ENCODE results near the gene BZW2.

The BZW2 gene

DNA sequence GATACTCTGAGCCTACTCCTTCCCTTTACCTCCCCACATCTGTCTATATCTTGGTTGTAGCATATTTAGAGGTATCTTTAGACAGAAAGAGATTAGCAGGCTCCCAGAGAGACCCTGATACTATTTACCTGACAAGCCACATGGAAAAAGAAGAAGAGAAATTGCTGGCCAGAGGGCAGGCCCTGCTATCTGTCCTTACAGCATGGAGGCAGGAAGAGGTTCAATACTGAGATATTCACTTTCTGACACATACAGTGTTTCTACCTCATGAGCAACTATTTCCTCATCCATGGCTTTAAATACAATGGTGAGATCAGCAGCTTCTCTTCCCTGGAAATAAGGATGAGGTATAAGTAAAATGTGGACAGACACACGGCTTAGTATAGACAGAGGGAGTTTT is 73.7 kb downstream of the BZW2 start:
- H3K79me2 ChIP-seq (ENCODE audit: control insufficient read depth, low read length), result no peaks in the 10 kb centered on the region
- H3F3A ChIP-seq (ENCODE audit: control insufficient read depth, insufficient read depth), result no peaks in the 10 kb centered on the region
- no peaks in the 10 kb centered on the region for H3K4me1 ChIP-seq (ENCODE audit: control insufficient read depth, low read length)
- H3K27me3 ChIP-seq (ENCODE audit: control insufficient read depth, low read length), result no peaks in the 10 kb centered on the region
- no peaks in the 10 kb centered on the region for H3K9me3 ChIP-seq (ENCODE audit: control insufficient read depth, insufficient read depth, low read length)
- H3K27ac ChIP-seq (ENCODE audit: low read depth, low read length), result no peak overlapping the region
- H3K36me3 ChIP-seq (ENCODE audit: control insufficient read depth, low read length), result no peaks in the 10 kb centered on the region
- H4K20me1 ChIP-seq (ENCODE audit: control insufficient read depth, insufficient read depth, low read depth, low read length), result no peaks in the 10 kb centered on the region
- no peak for TF ChIP-seq EZH2phosphoT487 (IDR thresholded peaks at IDR 0.05; ENCODE audit: borderline replicate concordance, low read length)
- TF ChIP-seq, protein P1, sequence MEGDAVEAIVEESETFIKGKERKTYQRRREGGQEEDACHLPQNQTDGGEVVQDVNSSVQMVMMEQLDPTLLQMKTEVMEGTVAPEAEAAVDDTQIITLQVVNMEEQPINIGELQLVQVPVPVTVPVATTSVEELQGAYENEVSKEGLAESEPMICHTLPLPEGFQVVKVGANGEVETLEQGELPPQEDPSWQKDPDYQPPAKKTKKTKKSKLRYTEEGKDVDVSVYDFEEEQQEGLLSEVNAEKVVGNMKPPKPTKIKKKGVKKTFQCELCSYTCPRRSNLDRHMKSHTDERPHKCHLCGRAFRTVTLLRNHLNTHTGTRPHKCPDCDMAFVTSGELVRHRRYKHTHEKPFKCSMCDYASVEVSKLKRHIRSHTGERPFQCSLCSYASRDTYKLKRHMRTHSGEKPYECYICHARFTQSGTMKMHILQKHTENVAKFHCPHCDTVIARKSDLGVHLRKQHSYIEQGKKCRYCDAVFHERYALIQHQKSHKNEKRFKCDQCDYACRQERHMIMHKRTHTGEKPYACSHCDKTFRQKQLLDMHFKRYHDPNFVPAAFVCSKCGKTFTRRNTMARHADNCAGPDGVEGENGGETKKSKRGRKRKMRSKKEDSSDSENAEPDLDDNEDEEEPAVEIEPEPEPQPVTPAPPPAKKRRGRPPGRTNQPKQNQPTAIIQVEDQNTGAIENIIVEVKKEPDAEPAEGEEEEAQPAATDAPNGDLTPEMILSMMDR (IDR thresholded peaks at IDR 0.05; ENCODE audit: low read depth, low read length, poor library complexity, severe bottlenecking), result no peak
- no peak overlapping the region for H3K4me3 ChIP-seq (ENCODE audit: low read length)
- H3K4me2 ChIP-seq (ENCODE audit: low read length), result no peak overlapping the region
- no peaks in the 10 kb centered on the region for H3K9me2 ChIP-seq (replicated peaks; ENCODE audit: control insufficient read depth, low read length)

DNA sequence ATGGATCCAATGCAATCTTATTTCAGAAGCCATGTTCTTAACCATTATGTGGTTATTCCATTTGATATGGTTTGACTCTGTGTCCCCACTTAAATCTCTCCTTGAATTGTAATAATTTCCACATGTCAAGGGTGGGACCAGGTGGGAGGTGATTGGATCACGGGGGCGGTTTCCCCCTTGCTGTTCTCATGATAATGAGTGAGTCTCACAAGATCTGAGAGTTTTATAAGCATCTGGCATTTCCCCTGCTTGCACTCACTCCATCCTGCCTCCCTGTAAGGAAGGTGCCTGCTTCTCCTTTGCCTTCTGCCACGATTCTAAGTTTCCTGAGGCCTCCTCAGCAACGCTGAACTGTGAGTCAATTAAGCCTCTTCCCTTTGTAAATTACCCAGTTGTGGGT is 75.6 kb downstream of the BZW2 start:
- H3K4me2 ChIP-seq (ENCODE audit: low read length), result no peak overlapping the region
- no peak overlapping the region for H3K27ac ChIP-seq (ENCODE audit: low read depth, low read length)
- no peaks in the 10 kb centered on the region for H3K9me2 ChIP-seq (replicated peaks; ENCODE audit: control insufficient read depth, low read length)
- TF ChIP-seq, protein P1 (IDR thresholded peaks at IDR 0.05; ENCODE audit: low read depth, low read length, poor library complexity, severe bottlenecking), result no peak
- TF ChIP-seq EZH2phosphoT487 (IDR thresholded peaks at IDR 0.05; ENCODE audit: borderline replicate concordance, low read length), result no peak
- H3K4me1 ChIP-seq (ENCODE audit: control insufficient read depth, low read length), result no peaks in the 10 kb centered on the region
- no peaks in the 10 kb centered on the region for H3K9me3 ChIP-seq (ENCODE audit: control insufficient read depth, insufficient read depth, low read length)
- H3K27me3 ChIP-seq (ENCODE audit: control insufficient read depth, low read length), result no peaks in the 10 kb centered on the region
- H3F3A ChIP-seq (ENCODE audit: control insufficient read depth, insufficient read depth), result no peaks in the 10 kb centered on the region
- no peaks in the 10 kb centered on the region for H3K36me3 ChIP-seq (ENCODE audit: control insufficient read depth, low read length)
- H4K20me1 ChIP-seq (ENCODE audit: control insufficient read depth, insufficient read depth, low read depth, low read length), result no peaks in the 10 kb centered on the region
- H3K4me3 ChIP-seq (ENCODE audit: low read length), result no peak overlapping the region
- no peaks in the 10 kb centered on the region for H3K79me2 ChIP-seq (ENCODE audit: control insufficient read depth, low read length)

DNA sequence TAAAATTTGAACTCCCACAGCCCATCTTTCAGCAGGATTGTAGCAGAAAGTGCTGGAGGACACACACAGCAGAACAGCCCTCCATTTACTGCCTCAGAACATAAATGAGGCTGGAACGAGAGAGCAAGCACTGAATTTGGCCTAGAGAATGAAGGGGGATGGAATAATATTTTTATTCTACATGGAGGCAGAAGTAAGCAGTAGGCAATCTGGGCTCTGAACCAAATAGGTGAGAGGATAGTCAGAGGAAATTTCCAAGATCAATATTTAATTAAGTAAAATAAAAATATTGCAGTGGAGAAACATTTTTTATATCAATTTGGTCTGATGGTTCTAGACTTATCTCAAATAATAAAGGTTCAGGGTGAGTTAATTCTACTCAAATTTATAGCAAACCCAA is 78.4 kb downstream of the BZW2 start:
- Histone ChIP-seq H3K27me3 (ENCODE audit: control insufficient read depth, low read length) (no peaks in the 10 kb centered on the region), H3K36me3 (ENCODE audit: control insufficient read depth, low read length) (no peaks in the 10 kb centered on the region), H3F3A (ENCODE audit: control insufficient read depth, insufficient read depth) (no peaks in the 10 kb centered on the region), H3K79me2 (ENCODE audit: control insufficient read depth, low read length) (no peaks in the 10 kb centered on the region), H3K4me2 (ENCODE audit: low read length) (no peak overlapping the region), H3K9me3 (ENCODE audit: control insufficient read depth, insufficient read depth, low read length) (no peaks in the 10 kb centered on the region), H3K9me2 (replicated peaks; ENCODE audit: control insufficient read depth, low read length) (no peaks in the 10 kb centered on the region), H3K27ac (ENCODE audit: low read depth, low read length) (no peak overlapping the region), H3K4me3 (ENCODE audit: low read length) (no peak overlapping the region), H3K4me1 (ENCODE audit: control insufficient read depth, low read length) (no peaks in the 10 kb centered on the region), H4K20me1 (ENCODE audit: control insufficient read depth, insufficient read depth, low read depth, low read length) (no peaks in the 10 kb centered on the region)
- TF ChIP-seq, protein P1 (IDR thresholded peaks at IDR 0.05; ENCODE audit: low read depth, low read length, poor library complexity, severe bottlenecking), result no peak
- TF ChIP-seq EZH2phosphoT487 (IDR thresholded peaks at IDR 0.05; ENCODE audit: borderline replicate concordance, low read length), result no peak

DNA sequence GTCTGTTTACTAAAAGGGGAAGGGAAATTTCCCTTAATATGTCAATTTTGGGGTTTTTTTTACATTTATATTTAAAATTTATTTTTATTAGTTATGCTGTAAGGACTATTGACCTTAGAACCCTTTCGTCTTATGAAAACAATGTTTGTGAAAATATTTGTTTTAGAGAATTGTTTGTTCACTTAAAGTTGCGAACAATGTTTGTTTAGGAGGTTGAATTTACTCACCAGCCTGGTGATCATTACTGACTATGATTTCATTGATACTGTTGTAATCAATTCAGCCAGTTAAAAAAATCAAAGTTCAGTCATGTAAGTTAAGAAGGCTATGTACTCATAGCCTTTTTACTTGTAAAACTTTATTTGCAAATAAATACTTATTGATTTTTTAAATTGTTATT is 80.2 kb downstream of the BZW2 start:
- Histone ChIP-seq H3F3A (ENCODE audit: control insufficient read depth, insufficient read depth) (no peaks in the 10 kb centered on the region), H3K9me3 (ENCODE audit: control insufficient read depth, insufficient read depth, low read length) (no peaks in the 10 kb centered on the region), H3K36me3 (ENCODE audit: control insufficient read depth, low read length) (no peaks in the 10 kb centered on the region), H3K9me2 (replicated peaks; ENCODE audit: control insufficient read depth, low read length) (no peaks in the 10 kb centered on the region), H3K27me3 (ENCODE audit: control insufficient read depth, low read length) (no peaks in the 10 kb centered on the region), H3K4me2 (ENCODE audit: low read length) (no peak overlapping the region), H4K20me1 (ENCODE audit: control insufficient read depth, insufficient read depth, low read depth, low read length) (no peaks in the 10 kb centered on the region), H3K4me3 (ENCODE audit: low read length) (no peak overlapping the region), H3K27ac (ENCODE audit: low read depth, low read length) (no peak overlapping the region), H3K79me2 (ENCODE audit: control insufficient read depth, low read length) (no peaks in the 10 kb centered on the region), H3K4me1 (ENCODE audit: control insufficient read depth, low read length) (no peaks in the 10 kb centered on the region)
- no peak for TF ChIP-seq EZH2phosphoT487 (IDR thresholded peaks at IDR 0.05; ENCODE audit: borderline replicate concordance, low read length)
- TF ChIP-seq, protein P1 (IDR thresholded peaks at IDR 0.05; ENCODE audit: low read depth, low read length, poor library complexity, severe bottlenecking), result no peak

Measured in DOHH2 (cell line).